HepG2 (cell line): ENCODE results near the gene PLA2R1. TPM values are rescaled to one million over a fixed set of nuclear protein-coding genes. Genes with fewer than 3 reads are reported as not detected.

Experiments used
- ATM ChIP-seq: fragments of 450-650 bp; IDR thresholded peaks from 2 replicates; pipeline ENCODE4 v1.7.1; 2017; ENCODE audit warnings: mild to moderate bottlenecking, borderline replicate concordance
- CCDC6 ChIP-seq: sonication (generic); formaldehyde crosslinking; IDR thresholded peaks from 2 replicates; pipeline ENCODE4 v1.8.1; 2022; ENCODE audit warnings: mild to moderate bottlenecking, missing genetic modification reagents, moderate library complexity
- CHCHD3 ChIP-seq: sonication (generic); formaldehyde crosslinking; IDR thresholded peaks from 2 replicates; pipeline ENCODE4 v1.8.0; 2022; ENCODE audit warnings: mild to moderate bottlenecking, missing genetic modification reagents, moderate library complexity
- DBP ChIP-seq: sonication (generic); formaldehyde crosslinking; IDR thresholded peaks from 2 replicates; pipeline ENCODE4 v1.4.0; 2020; ENCODE audit warnings: missing genetic modification reagents; ENCODE audit errors: not compliant biosample characterization
- DNMT3B ChIP-seq: conservative IDR thresholded peaks from 2 replicates; pipeline ENCODE4 v1.6.1; 2016; ENCODE audit warnings: missing biosample characterization, control low read depth
- GTF3A ChIP-seq: sonication (generic); formaldehyde crosslinking; conservative IDR thresholded peaks from 2 replicates; pipeline ENCODE4 v1.4.0; 2020; ENCODE audit warnings: mild to moderate bottlenecking, missing genetic modification reagents
- MIER2 ChIP-seq: IDR thresholded peaks from 2 replicates; pipeline ENCODE4 v1.6.1; 2016; ENCODE audit warnings: missing biosample characterization, missing genetic modification reagents
- NFRKB ChIP-seq: fragments of 450-650 bp; IDR thresholded peaks from 2 replicates; pipeline ENCODE4 v1.6.1; 2017
- POLR2A ChIP-seq, 2 experiments: IDR thresholded peaks; 2 replicates each; pipeline ENCODE4 v1.6.1; 2011; ENCODE audit warnings: low read depth in 2 of 2, low read length in 2 of 2, mild to moderate bottlenecking in 1 of 2, moderate library complexity in 1 of 2; ENCODE audit not compliant: insufficient read depth in 1 of 2
- RFXAP ChIP-seq: sonication (generic); formaldehyde crosslinking; IDR thresholded peaks from 2 replicates; pipeline ENCODE4 v1.4.0; 2020; ENCODE audit warnings: missing genetic modification reagents, borderline replicate concordance
- SP2 ChIP-seq: sonication (generic); formaldehyde crosslinking; IDR thresholded peaks from 2 replicates; pipeline ENCODE4 v1.5.1; 2020; ENCODE audit warnings: mild to moderate bottlenecking, missing genetic modification reagents
- TP53 ChIP-seq: sonication (generic); formaldehyde crosslinking; conservative IDR thresholded peaks from 2 replicates; pipeline ENCODE4 v1.4.0; 2020; ENCODE audit warnings: missing genetic modification reagents
- ZEB1 ChIP-seq: IDR thresholded peaks from 2 replicates; pipeline ENCODE4 v1.6.1; 2012; ENCODE audit warnings: mild to moderate bottlenecking, low read depth, inconsistent platforms; ENCODE audit not compliant: insufficient replicate concordance
- ZFP62 ChIP-seq: sonication (generic); formaldehyde crosslinking; IDR thresholded peaks from 2 replicates; pipeline ENCODE4 v1.4.0; 2020; ENCODE audit warnings: missing genetic modification reagents
- ZNF234 ChIP-seq: sonication (generic); formaldehyde crosslinking; conservative IDR thresholded peaks from 2 replicates; pipeline ENCODE4 v1.5.1; 2020; ENCODE audit warnings: mild to moderate bottlenecking, missing genetic modification reagents
- ZNF326 ChIP-seq: sonication (generic); formaldehyde crosslinking; IDR thresholded peaks from 2 replicates; pipeline ENCODE4 v1.4.0; 2020; ENCODE audit warnings: missing genetic modification reagents, borderline replicate concordance
- ZNF329 ChIP-seq: sonication (generic); formaldehyde crosslinking; IDR thresholded peaks from 2 replicates; pipeline ENCODE4 v1.9.0; 2021; ENCODE audit warnings: low read depth, mild to moderate bottlenecking, missing genetic modification reagents
- ZNF382 ChIP-seq: sonication (generic); formaldehyde crosslinking; IDR thresholded peaks from 2 replicates; pipeline ENCODE4 v1.5.0; 2020; ENCODE audit warnings: missing genetic modification reagents, mild to moderate bottlenecking, borderline replicate concordance
- ZNF547 ChIP-seq: sonication (generic); formaldehyde crosslinking; IDR thresholded peaks from 2 replicates; pipeline ENCODE4 v1.5.1; 2020; ENCODE audit warnings: mild to moderate bottlenecking, missing genetic modification reagents
- ZNF597 ChIP-seq: sonication (generic); formaldehyde crosslinking; IDR thresholded peaks from 2 replicates; pipeline ENCODE4 v1.5.0; 2020; ENCODE audit warnings: missing genetic modification reagents
- ZNF609 ChIP-seq: sonication (generic); formaldehyde crosslinking; IDR thresholded peaks from 2 replicates; pipeline ENCODE4 v1.4.0; 2020; ENCODE audit warnings: mild to moderate bottlenecking, missing genetic modification reagents, borderline replicate concordance
- ZNF724P ChIP-seq: sonication (generic); formaldehyde crosslinking; IDR thresholded peaks from 2 replicates; pipeline ENCODE4 v1.8.0; 2022; ENCODE audit warnings: missing genetic modification reagents, borderline replicate concordance
- ZNF780A ChIP-seq: sonication (generic); formaldehyde crosslinking; IDR thresholded peaks from 2 replicates; pipeline ENCODE4 v1.8.0; 2022; ENCODE audit warnings: mild to moderate bottlenecking, missing genetic modification reagents, moderate library complexity
- polyA plus RNA-seq, 8 experiments: library from polyadenylated mRNA; depleted of rRNA in 3 of 8; stranded (reverse) in 7 of 8; unstranded in 1 of 8; fragments of >200 nt; fragmentation: Illumina TruSeq in 4 of 8; extraction: Trizol in 4 of 8; gene quantifications; 2 replicates each; pipeline versions ENCODE4 v1.2.1 to v1.2.3, GENCODE V29; 2011 to 2016; ENCODE audit warnings: low read depth in 4 of 8, missing spikeins in 1 of 8, mixed read lengths in 1 of 8; ENCODE audit not compliant: insufficient read depth in 1 of 8
- total RNA-seq, 5 experiments: library from RNA; depleted of rRNA; stranded (reverse); fragments of >200 nt; fragmentation: Illumina TruSeq; extraction: Trizol; gene quantifications; 2 replicates each; pipeline ENCODE4 v1.2.3, GENCODE V29; 2016; ENCODE audit warnings: low read depth in 1 of 5
- TF ChIP-seq, protein P1 (sequence below): IDR thresholded peaks from 2 replicates; pipeline ENCODE4 v1.6.1; 2012; ENCODE audit warnings: inconsistent platforms
- TF ChIP-seq, protein P2 (sequence below): sonication (generic); formaldehyde crosslinking; IDR thresholded peaks from 2 replicates; pipeline ENCODE4 v1.5.1; 2020; ENCODE audit warnings: missing genetic modification reagents, mild to moderate bottlenecking, borderline replicate concordance

Gene PLA2R1
- total and polyA plus RNA-seq, 2 of the 13 experiments (the other 11 are each of a cell fraction or from before 2014, with no cell fraction given): not detected

DNA sequence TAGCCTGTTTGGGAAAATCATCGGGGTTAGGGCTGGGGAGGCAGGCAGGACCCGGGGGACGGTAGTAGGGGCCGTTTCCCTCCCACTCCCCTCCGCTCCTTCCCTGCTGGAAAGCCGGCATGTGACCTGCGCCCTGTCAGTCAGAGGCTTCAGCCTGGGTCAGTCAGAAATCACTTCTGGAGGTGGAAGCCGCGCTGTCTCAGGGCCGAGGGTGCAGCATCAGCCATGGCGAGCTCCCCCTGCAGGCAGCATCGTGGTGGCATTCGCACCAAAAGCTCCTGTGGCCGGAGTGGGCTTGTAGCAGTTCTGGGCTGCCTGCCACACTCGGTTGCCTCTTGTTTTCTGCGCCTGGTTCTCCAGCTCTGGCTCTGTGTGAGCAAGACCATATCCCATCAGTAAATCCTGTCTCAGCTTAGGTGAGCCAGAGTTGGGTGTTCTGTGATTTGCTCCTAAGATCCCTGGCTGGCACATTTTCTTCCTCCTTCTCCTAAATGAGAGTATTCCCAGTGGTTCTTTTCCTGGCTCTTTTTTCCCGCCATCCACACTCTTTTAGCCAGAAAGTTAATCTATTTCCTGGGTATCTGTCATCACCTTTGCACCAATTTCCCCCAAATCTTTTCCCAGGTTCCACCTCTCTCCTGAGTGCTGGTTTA, 140.5 kb downstream of the PLA2R1 start (continued):
- TF ChIP-seq, protein P1, sequence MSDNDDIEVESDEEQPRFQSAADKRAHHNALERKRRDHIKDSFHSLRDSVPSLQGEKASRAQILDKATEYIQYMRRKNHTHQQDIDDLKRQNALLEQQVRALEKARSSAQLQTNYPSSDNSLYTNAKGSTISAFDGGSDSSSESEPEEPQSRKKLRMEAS: no peak
- TF ChIP-seq GTF3A (CRISPR knock-in tag) (no peak), ZFP62 (CRISPR knock-in tag) (no peak), ATM (no peak), SP2 (no peak), NFRKB (no peak), CHCHD3 (no peak), TP53 (CRISPR knock-in tag) (no peak), ZEB1 (no peak), ZNF382 (CRISPR knock-in tag) (no peak), ZNF234 (CRISPR knock-in tag) (no peak), DNMT3B (no peak), ZNF326 (no peak), ZNF609 (CRISPR knock-in tag) (no peak), ZNF547 (CRISPR knock-in tag) (no peak), ZNF597 (CRISPR knock-in tag) (no peak), MIER2 (CRISPR knock-in tag) (peak; percentile 77), ZNF724P (CRISPR knock-in tag) (0 out of 2 replicates have a peak, but pooled peaks have one; percentile 37), ZNF780A (CRISPR knock-in tag) (no peak), POLR2A (IDR thresholded peaks at IDR 0.05; ENCODE audit: insufficient read depth in 1 of 2, low read depth in 2 of 2, low read length in 2 of 2) (no peak), CCDC6 (CRISPR knock-in tag) (no peak), ZNF329 (CRISPR knock-in tag) (no peak), DBP (CRISPR knock-in tag) (no peak), RFXAP (CRISPR knock-in tag) (no peak; the same call in 1 of the 2 replicates)
- TF ChIP-seq, protein P2, sequence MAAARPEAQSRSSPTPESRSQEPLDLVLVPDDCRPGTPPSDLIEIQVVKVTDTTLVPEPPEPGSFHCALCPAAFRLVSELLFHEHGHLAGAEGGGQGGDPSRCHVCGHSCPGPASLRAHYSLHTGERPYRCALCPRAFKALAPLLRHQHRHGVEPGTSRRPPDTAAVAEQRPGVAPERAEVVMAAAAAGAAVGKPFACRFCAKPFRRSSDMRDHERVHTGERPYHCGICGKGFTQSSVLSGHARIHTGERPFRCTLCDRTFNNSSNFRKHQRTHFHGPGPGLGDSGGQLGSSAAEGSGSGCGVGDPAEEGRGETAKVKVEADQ (CRISPR knock-in tag): no peak
